ENCODE measurements around the gene ABCC9. TPM values are rescaled to one million over a fixed set of nuclear protein-coding genes. Genes with fewer than 3 reads are reported as not detected.
A peak's percentile ranks its signal among the peaks of the same experiment; 100 is the strongest.

Gene ABCC9
- total and polyA plus RNA-seq, 2 experiments from 2014 or later, result 0.22 to 0.48 TPM

DNA sequence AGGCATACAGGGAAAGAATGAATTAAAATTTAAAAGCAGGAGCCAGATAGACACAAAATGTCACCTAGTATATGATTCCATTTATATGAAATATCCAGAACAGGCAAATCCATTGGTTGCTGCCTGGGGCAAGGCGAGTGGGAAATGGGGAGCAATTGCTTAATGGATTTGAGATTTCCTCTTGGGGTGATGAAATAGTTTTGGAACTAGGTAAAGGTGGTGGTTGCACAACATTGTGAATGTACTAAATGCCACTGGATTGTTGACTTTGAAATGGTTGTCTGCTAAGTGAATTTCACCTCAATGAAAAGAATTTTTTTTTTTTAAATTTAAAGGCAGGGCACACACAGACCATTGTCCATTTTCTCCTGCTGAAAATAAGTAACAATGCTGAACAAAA lies 61.9 kb downstream of the ABCC9 start:
- DNase-seq (ENCODE audit: low read depth in 1 of 2, low spot score in 1 of 2), result no peak
- H3K27me3 ChIP-seq, result no peaks in the 10 kb centered on the region
- H3K27ac ChIP-seq, result no peak overlapping the region
- H3K4me3 ChIP-seq, result no peak overlapping the region
- H3K36me3 ChIP-seq, result no peaks in the 10 kb centered on the region
- H3K9me3 ChIP-seq (ENCODE audit: low read depth), result no peaks in the 10 kb centered on the region
- H3K4me1 ChIP-seq (ENCODE audit: low read depth), result no peaks in the 10 kb centered on the region
- TF ChIP-seq, protein P1, sequence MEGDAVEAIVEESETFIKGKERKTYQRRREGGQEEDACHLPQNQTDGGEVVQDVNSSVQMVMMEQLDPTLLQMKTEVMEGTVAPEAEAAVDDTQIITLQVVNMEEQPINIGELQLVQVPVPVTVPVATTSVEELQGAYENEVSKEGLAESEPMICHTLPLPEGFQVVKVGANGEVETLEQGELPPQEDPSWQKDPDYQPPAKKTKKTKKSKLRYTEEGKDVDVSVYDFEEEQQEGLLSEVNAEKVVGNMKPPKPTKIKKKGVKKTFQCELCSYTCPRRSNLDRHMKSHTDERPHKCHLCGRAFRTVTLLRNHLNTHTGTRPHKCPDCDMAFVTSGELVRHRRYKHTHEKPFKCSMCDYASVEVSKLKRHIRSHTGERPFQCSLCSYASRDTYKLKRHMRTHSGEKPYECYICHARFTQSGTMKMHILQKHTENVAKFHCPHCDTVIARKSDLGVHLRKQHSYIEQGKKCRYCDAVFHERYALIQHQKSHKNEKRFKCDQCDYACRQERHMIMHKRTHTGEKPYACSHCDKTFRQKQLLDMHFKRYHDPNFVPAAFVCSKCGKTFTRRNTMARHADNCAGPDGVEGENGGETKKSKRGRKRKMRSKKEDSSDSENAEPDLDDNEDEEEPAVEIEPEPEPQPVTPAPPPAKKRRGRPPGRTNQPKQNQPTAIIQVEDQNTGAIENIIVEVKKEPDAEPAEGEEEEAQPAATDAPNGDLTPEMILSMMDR (IDR thresholded peaks at IDR 0.05; ENCODE audit: low read depth, low read length), result no peak

DNA sequence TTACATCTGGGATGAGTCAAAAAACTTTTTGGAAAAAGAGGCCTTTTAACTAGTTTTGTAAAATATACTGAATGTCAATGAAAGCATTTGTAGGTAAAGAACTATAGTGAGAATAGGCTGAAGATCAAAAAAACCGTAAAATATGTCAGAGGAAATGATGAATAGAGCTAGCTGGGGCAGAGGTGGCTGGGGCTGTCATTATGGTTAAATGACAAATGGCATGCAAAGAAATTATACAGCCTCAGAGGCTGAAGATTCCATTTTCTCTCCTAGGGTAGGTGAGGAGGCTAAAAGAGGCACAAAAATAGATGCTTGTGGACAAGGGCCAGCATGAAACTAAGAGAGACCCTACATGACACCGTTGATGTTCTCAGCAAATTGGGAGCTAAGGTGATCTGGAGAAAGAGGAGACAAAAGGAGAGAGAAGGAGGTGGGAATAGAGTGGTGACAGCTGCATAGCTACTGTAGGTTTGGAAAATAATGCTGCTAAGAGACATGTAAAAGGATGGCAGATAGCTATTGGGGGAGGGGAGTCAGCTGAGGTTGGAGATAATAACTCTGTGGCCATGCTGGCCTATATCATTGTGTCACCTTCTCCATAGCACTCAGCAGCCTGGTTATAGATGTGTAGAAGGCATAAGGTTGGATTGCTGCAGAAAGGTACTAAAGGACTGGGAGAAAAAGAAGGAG lies 63.8 kb downstream of the ABCC9 start:
- Histone ChIP-seq H3K9me3 (ENCODE audit: low read depth) (no peaks in the 10 kb centered on the region), H3K27me3 (no peaks in the 10 kb centered on the region), H3K4me3 (no peak overlapping the region), H3K27ac (no peak overlapping the region), H3K36me3 (no peaks in the 10 kb centered on the region), H3K4me1 (ENCODE audit: low read depth) (no peaks in the 10 kb centered on the region)
- DNase-seq (ENCODE audit: low read depth in 1 of 2, low spot score in 1 of 2), result peak in 1 of 2 donors; percentile 50
- TF ChIP-seq, protein P1 (IDR thresholded peaks at IDR 0.05; ENCODE audit: low read depth, low read length), result no peak

DNA sequence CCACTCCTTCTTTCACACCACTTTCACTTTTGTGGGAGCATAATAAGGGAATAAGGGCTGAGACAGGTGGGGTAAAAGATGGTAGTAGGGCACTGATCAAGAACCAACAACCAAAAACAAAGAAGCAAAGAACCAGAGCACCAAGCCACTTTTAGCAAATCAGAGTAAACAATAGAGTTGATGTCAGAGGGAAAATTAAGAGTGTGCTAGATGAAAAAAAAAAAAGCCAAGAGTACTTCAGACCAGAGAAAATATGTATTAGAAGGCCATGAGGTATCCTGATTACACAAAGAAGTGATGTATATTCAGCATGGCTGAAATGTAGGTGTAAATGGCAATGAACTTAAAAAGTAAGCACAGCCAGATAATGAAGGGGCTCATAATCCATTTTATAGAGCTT lies 75.4 kb downstream of the ABCC9 start:
- Histone ChIP-seq H3K36me3 (no peaks in the 10 kb centered on the region), H3K27me3 (no peaks in the 10 kb centered on the region), H3K4me3 (no peak overlapping the region), H3K4me1 (ENCODE audit: low read depth) (no peaks in the 10 kb centered on the region), H3K9me3 (ENCODE audit: low read depth) (no peaks in the 10 kb centered on the region), H3K27ac (no peak overlapping the region)
- DNase-seq (ENCODE audit: low read depth in 1 of 2, low spot score in 1 of 2), result no peak
- TF ChIP-seq, protein P1 (IDR thresholded peaks at IDR 0.05; ENCODE audit: low read depth, low read length), result no peak

DNA sequence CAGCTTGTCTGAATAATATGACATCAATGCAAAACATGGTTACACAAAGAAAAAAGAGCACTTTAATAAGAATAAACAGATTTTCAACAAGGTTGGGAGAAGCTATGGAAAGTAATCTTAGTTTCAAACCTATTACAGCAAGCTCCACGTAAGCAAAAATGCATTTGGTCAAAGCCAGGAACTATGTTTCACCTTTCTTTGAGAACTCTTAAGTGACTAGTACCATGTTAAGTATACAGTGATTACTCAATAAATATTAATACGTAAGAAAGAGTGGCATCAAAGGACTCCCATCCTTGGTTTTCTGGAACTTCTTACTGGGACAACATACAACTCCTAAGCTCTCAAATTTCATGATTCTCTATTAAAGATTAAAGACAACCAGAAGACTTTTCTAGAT lies 80.7 kb downstream of the ABCC9 start:
- H3K9me3 ChIP-seq (ENCODE audit: low read depth), result no peaks in the 10 kb centered on the region
- DNase-seq (ENCODE audit: low read depth in 1 of 2, low spot score in 1 of 2), result no peak
- TF ChIP-seq, protein P1 (IDR thresholded peaks at IDR 0.05; ENCODE audit: low read depth, low read length), result no peak

DNA sequence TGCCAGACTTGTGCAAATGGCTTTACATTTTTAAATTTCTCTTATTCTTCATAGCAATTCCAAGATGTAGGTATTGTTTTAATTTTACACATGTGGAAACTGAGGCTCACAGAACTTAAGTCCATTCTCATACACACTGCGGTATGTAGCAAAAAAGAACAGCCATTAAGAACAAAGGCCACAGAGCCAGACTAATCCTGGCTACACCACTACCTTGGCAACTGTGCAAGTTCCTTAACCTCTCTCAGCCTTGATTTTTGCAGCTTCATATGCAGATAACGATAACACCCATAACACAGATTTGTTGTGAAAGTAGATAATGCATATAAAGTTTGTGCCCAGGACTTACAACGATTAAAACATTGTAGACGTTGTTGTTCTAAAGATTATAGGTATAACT lies 81.1 kb downstream of the ABCC9 start:
- no peak overlapping the region for H3K27ac ChIP-seq
- no peak for DNase-seq (ENCODE audit: low read depth in 1 of 2, low spot score in 1 of 2)
- H3K4me1 ChIP-seq (ENCODE audit: low read depth), result no peaks in the 10 kb centered on the region
- no peaks in the 10 kb centered on the region for H3K9me3 ChIP-seq (ENCODE audit: low read depth)
- no peaks in the 10 kb centered on the region for H3K36me3 ChIP-seq
- TF ChIP-seq, protein P1 (IDR thresholded peaks at IDR 0.05; ENCODE audit: low read depth, low read length), result no peak
- H3K4me3 ChIP-seq, result no peak overlapping the region
- H3K27me3 ChIP-seq, result no peaks in the 10 kb centered on the region

More for the DNA sequence above, 80.7 kb downstream of the ABCC9 start:
- Histone ChIP-seq H3K27ac (no peak overlapping the region), H3K27me3 (no peaks in the 10 kb centered on the region), H3K4me1 (ENCODE audit: low read depth) (no peaks in the 10 kb centered on the region), H3K4me3 (no peak overlapping the region), H3K36me3 (no peaks in the 10 kb centered on the region)

Measured in cardiac muscle cell (in vitro differentiated cells and primary cell).